GM20431 (cell line): ENCODE results near the gene PPP1R3A.
"Not testable (repeated sequence)": the region's sequence is repeated elsewhere in the genome, so short reads cannot be mapped to it uniquely, and the experiment has no call there.

Source experiments
- in situ Hi-C: fragments of 300-500 bp; cut with MseI, MboI; formaldehyde crosslinking; loops from one replicate; pipeline ENCODE4 v1.15.0; 2020; ENCODE audit warnings: low sequenced_read_pairs; ENCODE audit not compliant: unreplicated experiment

PPP1R3A gene, protein sequence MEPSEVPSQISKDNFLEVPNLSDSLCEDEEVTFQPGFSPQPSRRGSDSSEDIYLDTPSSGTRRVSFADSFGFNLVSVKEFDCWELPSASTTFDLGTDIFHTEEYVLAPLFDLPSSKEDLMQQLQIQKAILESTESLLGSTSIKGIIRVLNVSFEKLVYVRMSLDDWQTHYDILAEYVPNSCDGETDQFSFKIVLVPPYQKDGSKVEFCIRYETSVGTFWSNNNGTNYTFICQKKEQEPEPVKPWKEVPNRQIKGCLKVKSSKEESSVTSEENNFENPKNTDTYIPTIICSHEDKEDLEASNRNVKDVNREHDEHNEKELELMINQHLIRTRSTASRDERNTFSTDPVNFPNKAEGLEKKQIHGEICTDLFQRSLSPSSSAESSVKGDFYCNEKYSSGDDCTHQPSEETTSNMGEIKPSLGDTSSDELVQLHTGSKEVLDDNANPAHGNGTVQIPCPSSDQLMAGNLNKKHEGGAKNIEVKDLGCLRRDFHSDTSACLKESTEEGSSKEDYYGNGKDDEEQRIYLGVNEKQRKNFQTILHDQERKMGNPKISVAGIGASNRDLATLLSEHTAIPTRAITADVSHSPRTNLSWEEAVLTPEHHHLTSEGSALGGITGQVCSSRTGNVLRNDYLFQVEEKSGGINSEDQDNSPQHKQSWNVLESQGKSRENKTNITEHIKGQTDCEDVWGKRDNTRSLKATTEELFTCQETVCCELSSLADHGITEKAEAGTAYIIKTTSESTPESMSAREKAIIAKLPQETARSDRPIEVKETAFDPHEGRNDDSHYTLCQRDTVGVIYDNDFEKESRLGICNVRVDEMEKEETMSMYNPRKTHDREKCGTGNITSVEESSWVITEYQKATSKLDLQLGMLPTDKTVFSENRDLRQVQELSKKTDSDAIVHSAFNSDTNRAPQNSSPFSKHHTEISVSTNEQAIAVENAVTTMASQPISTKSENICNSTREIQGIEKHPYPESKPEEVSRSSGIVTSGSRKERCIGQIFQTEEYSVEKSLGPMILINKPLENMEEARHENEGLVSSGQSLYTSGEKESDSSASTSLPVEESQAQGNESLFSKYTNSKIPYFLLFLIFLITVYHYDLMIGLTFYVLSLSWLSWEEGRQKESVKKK

DNA sequence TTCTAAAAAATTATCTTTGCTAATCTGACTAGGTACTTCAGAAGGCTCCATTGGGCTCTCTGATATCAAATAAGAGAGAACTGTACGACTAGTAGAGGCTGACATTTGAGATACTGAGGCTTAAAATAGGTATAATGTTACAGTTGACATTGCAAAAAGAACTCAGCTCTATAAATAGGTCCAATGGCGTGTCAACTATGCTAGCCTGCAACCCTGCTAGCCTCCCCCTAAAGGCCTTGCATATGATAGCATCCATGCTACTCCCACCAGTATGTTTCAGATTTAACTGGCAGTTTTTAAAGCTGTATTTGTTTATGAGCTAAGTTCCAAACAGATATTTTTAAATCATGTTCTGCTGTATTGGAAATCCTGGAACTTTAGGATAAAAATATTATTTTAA lies at the start of gene PPP1R3A:
TSS of gene PPP1R3A (minus strand) at position 64 of the 400 bp plus-strand sequence. CDS start at position 51, 13 bp downstream.
- in situ Hi-C loops: no loop called here

DNA sequence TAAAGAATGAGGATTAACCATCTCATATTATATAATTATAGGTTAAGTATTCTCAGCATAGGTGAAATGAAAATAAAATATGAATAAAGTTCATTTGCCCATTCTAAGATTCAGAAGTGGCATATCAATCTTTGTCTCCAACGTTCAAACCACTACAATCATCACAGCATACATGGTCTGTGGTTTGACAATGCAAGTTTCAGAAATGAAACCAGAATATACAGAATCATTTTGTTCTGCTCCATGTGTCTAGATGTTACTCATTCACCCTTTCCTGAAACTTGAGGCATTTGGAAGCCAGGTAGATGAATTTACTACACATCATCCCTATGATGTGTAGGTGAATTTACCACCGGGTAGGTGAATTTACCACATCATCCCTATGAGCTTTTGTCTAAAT lies 44.5 kb upstream of the PPP1R3A start:
- in situ Hi-C loops: no loop called here

DNA sequence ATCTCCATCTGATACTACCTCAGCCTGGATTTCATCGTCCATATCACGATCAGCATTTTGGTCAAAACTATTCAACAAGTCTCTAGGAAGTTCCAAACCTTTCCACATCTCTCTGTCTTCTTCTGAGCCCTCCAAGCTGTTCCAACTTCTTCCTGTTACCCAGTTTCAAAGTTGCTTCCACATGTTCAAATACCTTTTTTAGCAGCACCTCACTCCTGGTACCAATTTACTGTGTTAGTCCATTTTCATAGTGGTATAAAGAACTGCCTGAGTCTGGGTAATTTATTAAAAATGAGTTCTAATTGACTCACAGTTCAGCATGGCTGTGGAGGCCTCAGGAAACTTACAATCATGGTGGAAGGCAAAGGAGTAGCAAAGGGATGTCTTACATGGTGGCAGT lies 41.1 kb upstream of the PPP1R3A start:
- in situ Hi-C loops: no loop called here

DNA sequence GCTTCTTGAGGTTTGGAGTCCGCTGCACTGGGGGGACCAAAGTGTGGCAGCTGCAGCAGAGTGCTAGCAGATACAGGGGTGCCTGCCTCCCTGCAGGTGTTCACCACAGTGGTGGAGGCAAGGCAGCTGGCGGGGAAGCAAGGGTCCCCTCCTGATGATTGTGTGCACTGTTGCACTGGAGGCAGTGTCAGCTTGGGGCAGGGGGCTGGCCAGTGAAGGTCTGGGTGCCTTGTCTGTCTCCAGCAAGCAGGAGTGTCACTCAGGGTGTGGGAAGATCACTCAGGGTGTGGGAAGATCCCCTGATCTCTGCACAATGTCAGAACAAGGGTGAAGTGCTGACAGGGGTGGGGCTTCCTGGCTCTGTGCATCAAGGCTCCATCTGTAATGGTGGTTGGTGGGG lies 36.3 kb upstream of the PPP1R3A start:
- in situ Hi-C loops: no loop called here

DNA sequence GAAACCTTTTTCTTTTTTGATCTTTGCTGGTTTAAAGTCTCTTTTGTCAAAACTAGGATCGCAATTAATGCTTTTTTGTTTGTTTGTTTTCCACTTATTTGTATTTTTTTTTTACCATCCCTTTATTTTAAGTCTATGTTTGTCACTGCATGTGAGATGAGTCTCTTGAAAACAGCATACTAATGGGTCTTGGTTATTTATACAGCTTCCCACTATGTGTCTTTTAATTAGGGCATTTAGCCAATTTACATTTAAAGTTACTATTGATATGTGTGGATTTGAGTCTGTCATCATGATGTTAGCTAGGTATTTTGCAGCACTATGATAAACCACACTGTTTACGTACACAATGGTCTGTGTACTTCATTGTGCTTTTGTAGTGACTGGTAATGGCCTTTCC lies 34.7 kb upstream of the PPP1R3A start:
- in situ Hi-C loops: no loop called here

DNA sequence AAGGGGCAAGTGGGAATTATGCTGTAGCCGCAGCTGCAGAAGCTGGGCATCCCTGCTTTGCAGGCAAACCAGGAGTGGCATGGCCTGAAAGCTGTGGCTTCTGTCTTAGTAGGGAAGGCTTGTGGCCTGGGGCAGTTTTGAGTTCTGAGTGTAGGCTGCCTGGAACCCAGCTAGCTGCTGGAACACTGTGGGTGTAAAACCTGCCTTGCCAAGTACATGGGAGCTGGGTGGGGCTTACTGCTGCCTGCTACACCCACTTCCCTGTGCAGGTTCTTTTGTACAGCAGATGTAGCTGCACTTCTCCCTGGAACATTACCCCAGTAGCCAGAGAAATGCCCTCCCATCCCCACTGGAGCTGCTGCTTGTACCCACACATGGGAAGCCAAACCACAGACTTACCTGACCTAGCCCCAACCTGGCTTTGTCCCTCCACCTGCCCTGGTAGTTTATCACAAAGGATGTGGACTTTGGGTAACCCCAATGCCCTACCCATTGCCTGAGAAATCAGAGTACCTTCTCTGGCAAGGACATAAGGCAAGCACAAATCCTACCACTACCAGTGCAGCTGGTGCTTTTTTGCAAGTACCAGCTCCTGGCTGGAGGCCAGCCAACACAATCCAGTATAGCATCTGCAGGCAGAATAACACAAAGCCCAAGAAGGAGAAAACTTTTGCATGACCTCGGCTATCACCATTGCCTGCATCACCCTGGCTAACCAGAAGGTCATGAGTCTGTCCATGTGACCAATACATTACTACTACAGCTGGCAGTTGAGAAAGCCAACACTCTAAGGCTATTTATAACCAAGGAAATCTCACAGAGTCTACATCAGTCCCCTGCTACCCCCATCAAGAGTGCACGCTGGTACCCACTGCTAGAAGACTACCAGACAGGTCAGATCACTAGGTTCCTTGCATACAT lies 26.5 kb upstream of the PPP1R3A start:
- in situ Hi-C loops: no loop called here

DNA sequence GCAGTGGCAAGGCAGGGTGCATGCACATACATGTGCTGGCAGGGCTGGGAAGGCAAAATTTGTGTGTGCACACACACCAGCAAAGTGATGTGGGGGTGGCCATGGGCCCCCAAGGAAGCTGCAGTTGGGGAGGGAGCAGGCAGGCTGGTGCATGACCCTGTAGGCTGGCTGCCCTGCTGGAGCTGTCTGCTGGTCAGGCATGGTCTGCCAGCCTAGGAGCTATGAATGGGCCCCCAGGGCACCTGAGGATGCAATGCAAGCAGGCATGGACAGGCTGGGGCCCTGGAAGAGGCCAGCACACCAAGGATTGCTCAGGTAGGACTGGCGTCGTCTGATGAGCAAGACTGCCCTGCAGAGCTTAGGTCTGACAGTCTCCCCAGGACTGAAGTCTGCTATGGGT lies 18.2 kb upstream of the PPP1R3A start:
- in situ Hi-C loops: no loop called here

DNA sequence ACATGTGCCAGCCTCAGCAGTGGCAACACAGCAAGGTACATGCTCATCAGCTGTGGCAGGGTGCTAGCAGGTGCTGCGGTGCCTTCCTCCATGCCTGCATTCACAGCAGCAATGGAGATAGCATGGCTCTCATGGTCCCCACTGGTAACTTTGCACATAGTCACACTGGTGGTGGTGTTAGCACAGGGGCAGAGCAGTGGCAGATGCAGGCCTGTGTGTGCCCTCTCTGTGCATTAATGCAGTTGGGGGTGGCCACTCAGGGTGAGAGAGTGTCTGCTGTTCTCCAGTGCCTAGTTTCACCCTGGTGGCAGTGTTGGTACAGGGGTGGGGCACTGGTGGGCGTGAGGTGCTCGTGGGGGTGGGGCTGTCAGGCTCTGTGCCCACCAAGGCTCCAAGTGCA lies 17.7 kb upstream of the PPP1R3A start:
- in situ Hi-C loops: no loop called here

DNA sequence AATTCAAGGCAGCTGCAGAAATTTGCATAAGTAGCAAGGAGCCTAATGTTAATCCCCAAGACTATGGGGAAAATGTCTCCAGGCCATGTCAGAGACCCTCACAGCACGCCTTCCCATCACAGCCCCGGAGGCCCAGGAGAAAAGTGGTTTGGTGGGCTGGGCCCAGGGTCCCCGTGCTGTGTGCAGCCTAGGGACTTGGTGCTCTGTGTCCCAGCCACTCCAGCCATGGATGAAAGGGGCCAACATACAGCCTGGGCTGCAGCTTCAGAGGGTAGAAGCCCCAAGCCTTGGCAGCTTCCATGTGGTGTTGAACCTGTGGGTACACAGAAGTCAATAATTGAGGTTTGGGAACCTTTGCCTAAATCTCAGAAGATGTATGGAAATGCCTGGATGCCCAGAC lies 10.6 kb upstream of the PPP1R3A start:
- in situ Hi-C loops: not testable (repeated sequence)

DNA sequence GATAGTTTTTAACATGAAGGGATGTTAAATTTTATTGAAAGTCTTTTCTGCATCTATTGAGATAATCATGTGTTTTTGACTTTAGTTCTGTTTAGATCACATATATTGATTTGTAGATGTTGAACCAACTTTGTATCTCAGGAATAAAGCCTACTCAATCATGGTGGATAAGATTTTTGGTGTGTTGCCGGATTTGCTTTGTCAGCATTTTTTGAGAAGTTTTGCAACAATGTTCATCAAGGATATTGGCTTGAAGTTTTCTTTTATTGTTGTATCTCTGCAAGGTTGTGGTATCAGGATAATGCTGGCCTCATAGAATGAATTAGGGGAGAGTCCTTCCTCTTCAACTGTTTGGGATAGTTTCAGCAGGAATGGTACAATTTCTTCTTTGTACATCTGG lies 9.3 kb upstream of the PPP1R3A start:
- in situ Hi-C loops: no loop called here

DNA sequence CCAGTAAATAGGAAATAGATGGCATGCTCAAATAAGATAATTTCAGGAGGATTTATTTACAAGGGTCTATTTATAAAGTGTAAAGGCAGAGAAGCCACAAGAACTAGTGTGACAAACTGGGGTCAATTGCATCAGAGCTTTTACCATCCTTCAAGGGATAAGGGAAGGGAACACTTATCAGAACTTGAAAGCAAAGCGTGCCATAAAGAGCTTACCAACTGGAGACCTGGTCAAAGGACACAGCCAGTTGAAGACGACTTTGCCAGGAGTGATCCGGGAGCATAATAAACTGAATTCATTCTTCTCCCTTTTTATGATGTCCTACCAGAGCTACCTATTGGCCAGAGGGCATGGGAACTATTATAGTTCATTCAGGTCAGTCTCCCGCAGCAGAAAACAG lies 3.2 kb upstream of the PPP1R3A start:
- in situ Hi-C loops: no loop called here

DNA sequence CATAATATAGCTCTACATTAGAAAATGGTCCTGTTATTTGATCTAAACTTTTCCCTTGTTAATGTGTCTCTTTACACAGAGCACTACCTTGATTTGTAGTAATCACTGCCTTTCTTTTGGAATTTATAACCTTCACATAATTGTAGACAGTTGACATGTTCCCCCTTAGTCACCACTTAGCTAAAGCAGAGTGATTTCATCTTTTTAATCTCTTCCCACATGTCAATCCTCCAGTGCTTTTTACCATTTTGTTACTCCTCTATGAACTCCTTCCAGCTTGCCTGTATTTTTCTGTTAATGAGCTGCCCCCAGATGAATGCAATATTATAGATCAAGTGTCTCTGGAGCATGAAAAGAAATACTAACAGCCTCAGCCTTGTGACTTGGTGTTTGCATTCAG lies 2.6 kb upstream of the PPP1R3A start:
- in situ Hi-C loops: no loop called here

DNA sequence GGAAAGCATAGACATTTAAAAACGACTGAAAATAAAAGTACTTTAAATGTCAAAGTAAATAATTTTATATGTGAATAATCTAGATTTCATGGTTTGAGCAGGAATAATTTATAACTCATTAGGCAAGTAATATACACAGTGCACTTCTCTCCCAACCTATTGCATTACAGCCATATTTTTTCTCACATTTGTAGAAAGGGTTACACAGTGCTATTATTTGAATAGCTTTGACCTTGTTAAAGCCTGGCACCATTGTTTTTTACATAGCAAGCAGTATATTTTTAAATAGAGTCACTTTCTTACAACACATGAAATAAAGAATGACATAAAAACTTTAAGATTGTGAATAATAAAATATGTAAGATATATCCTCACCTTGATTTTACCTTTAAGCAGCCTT lies 969 bp downstream of the PPP1R3A start:
- in situ Hi-C loops: no loop called here

DNA sequence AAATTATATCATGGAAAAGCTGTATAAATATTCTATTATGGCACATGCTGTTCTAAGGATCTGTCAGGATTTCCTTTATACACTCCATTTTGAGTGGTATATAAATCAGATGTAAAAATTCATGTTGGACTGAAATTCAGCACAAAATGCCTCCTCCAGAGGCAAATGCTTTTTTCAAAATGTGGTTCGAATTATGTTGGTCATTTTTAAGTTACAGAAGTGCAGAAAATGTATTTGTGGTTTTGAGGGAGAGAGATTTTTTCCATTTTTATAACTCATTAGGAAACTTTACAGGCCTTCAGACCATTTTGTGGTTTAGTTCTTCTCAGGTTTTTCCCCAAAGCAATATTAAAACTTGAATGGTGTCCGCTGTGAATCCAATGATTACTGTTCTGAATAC lies 2.9 kb downstream of the PPP1R3A start:
- in situ Hi-C loops: no loop called here

DNA sequence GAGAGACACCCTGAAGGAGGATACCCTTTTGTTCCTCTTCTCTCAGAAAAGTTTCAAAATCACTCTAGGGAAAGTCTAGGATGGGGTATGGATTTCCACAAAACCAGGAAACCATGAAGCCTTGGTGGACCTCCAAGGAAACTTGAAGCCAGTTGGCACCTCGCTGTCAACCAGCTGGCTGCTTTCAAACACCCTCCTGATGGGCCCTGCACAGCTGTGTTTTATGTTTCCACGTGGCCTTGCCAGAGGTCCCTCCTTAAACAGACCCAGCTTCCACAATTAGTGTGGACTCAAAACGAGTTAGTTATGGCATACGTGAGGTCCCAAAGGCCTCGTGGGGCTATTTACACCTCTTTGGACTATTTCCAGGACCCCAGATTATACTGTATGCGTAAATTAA lies 5.9 kb downstream of the PPP1R3A start:
- in situ Hi-C loops: no loop called here

DNA sequence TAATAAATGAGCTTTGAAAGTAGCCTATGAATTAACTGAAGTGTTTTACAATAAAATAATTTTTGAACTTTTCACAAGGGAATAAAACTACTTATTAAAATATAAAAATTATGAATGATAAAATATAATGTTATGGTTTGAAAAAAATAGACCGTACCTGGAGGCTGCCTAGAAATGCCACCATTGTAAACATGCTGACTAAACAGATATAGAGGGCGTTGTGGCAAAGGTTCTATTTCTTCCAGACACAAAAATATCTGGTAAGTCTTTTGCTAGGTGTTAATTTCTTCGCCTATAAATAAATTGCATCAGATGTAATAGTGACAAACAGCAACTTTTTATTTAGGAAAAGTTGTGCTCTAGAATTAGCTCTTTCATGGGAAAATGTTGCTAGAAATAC lies 11.2 kb downstream of the PPP1R3A start:
- in situ Hi-C loops: no loop called here

DNA sequence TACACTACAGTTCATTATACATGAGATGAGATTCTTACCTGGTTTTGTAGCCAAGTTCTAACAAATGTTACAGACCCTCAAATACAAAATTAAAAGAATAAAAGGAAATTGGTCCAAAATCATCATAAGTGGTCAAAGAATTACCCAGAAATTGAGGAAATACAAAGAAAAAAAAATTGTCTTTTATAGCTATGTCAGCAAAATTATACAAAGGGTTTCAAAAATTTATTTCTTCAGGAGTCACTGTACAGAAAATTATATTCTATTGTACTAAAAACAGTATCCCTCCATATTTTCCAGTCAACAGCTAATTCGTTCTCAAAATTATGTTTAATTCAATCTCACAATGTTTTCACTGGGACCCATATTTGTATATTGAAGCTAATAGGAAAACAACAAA lies 14.3 kb downstream of the PPP1R3A start:
- in situ Hi-C loops: no loop called here

DNA sequence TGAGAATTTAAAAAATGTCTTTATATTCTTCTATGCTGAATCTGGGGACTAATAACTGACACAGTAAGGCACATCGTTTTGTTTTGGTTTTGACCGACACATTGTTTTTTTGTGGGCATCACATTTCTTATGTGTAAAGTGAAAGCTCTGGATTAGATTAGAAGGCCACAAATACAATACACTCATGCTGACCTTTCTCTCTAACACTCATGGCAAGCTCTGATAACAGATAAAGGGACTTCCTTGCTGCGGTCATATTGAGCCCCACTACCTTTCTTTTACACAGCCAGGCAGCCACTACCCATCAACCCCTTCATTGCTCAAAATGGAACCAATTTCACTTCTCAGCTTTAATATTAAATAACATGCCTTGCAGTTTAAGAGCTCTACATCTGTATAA lies 26.0 kb downstream of the PPP1R3A start:
- in situ Hi-C loops: no loop called here

DNA sequence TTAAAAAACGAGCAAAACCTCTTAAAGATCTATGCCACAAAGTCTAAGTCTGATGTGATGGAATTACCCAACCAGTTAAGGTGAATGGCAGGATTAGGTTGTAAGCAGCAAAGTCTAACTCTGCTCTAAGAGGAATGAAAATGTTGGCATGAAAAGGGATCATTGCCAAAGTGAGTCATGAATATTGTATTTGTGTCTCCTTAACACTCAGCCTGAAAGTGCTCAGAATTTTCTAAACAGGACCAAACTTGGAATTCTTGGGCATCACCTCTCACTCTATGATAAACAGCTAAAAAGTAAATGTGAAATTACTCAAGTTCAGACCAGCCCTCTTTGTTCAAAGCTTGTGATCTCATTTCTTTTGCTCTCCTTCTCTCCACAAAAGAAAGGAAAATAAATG lies 27.0 kb downstream of the PPP1R3A start:
- in situ Hi-C loops: no loop called here

DNA sequence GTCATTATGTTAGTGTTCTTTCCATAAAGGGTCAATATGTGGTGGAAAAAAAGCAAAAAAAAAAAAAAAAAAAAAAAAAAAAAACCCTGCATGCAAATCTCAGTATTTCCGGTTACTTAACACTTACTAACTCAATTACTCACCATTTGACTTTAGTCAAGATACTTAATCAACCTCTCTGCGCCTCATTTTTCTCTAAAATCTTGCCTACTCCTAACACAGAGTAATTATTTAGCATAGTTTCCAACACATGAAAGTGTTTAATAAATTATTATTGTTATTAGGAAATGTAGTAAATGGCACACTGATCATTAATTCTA lies 27.8 kb downstream of the PPP1R3A start:
- in situ Hi-C loops: no loop called here
